ENCODE results near the gene FBXO28. TPM values are rescaled to one million over a fixed set of nuclear protein-coding genes. Genes with fewer than 3 reads are reported as not detected.

The FBXO28 gene, protein sequence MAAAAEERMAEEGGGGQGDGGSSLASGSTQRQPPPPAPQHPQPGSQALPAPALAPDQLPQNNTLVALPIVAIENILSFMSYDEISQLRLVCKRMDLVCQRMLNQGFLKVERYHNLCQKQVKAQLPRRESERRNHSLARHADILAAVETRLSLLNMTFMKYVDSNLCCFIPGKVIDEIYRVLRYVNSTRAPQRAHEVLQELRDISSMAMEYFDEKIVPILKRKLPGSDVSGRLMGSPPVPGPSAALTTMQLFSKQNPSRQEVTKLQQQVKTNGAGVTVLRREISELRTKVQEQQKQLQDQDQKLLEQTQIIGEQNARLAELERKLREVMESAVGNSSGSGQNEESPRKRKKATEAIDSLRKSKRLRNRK
- 83.3 and 98.5 TPM in 2 replicates for total RNA-seq

DNA sequence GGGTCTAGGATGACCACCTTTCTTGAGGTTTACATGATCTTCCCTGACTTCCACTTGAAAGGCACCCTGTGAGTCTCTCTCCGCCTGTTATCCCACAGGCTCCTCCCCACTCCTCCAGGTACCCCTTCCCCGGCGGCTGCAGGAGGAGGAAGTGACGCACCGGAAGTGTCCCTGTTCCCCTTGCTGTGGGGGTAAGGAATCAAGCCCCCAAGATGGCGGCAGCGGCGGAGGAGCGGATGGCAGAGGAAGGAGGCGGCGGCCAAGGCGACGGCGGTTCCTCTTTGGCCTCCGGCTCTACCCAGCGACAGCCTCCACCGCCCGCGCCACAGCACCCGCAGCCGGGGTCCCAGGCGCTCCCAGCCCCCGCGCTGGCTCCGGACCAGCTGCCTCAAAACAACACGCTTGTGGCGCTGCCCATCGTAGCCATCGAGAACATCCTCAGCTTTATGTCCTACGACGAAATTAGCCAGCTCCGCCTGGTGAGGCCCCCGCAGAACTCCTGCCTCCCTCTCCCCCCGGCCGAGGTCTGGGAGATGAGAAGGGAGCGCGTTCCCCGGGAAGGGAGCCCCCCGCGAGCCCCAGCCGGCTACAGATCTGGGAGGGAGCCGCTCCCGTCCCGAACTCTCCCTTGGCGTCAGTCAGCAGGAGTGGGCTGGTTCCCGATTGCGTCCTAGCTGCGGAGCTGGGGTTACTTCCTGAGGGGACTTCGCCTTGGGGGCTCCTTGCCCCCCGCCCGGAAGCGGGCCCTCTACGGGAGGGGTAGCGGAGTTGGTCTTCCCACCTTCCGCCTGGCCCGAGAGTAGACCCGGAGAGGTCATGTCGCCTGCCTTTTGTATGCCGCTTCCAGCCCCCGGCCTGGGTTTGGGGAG is at the start of gene FBXO28:
TSS of gene FBXO28 (plus strand) at position 194 of the 869 bp plus-strand sequence. CDS start at position 213, 19 bp downstream.

DNA sequence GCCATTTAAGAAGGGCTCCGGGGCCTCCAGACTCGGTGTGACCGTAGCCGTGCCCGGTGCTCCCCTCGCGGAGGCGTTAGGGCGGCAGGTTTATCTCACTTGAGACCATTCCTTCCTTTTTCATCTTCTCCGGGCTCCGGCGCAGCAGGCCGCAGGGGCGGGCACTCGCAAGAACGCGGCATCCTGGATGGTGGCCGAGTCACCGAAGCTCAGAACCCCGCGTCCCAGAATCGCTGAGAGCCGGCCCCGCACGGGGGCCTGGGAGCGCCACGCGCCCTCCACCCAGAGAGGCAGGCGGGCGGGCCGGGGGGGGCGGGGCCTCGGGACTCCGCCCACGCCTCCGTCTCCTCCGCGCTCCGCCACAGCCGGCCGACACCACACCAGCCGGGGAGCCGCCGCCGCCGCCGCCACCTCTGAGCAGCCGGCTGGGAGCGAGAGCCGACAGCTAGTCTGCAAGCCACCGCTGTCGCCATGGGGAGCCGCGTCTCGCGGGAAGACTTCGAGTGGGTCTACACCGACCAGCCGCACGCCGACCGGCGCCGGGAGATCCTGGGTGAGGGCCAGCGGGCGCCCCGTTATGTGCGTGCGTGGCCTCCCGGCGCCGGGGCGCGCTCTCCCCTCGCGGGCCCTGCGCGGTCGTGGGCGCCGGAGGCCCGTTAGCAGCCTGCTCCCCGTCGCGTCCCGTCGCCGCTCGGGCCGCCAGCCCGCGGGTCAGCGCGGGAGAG is 69.1 kb downstream of the FBXO28 start, which contains the start of gene DEGS1:
TSS of gene DEGS1 (plus strand) at position 375 of the 725 bp plus-strand sequence. CDS start at position 472, 97 bp downstream.

Other genes starting within 250 kb of the FBXO28 start
- 122 and 136 TPM in 2 replicates for gene DEGS1, start 69.1 kb downstream of the FBXO28 start, total RNA-seq
- 18.7 and 29.3 TPM in 2 replicates for gene NVL, start 216.1 kb downstream of the FBXO28 start, total RNA-seq
- 85.8 and 96.3 TPM in 2 replicates for gene CNIH4, start 242.8 kb downstream of the FBXO28 start, total RNA-seq